WTC11 (cell line): Measurements from ENCODE around the gene DUSP2. TPM values are rescaled to one million over a fixed set of nuclear protein-coding genes. Genes with fewer than 3 reads are reported as not detected.

ENCODE experiments used
- ATAC-seq: fragments of 200-7000 bp; cut with Tn5 transposase; 2 replicates; pipeline ENCODE4 v1.10.0; 2021; ENCODE audit warnings: mild to moderate bottlenecking, moderate library complexity
- CTCF ChIA-PET: fragments of 300-600 bp; sonication (Branson Sonifier 250); formaldehyde crosslinking; loops from one replicate; lab custom pipeline; 2021; ENCODE audit warnings: antibody characterized with exemption; lab: Charles Lee
- POLR2A ChIA-PET: fragments of 350-600 bp; sonication (Branson Sonifier 250); formaldehyde crosslinking; loops from one replicate; lab custom pipeline; 2021; ENCODE audit warnings: antibody characterized with exemption; lab: Charles Lee
- DNase-seq: peaks from one replicate; pipeline ENCODE4 v3.0.0; 2021; ENCODE audit warnings: low spot score
- H3K27ac Mint-ChIP-seq: 2 replicates; pipeline ENCODE4 v1.8.0; 2021; ENCODE audit warnings: mixed read lengths
- H3K27me3 Mint-ChIP-seq: 2 replicates; pipeline ENCODE4 v1.8.0; 2021; ENCODE audit warnings: low read depth, mild to moderate bottlenecking, moderate library complexity, mixed read lengths
- H3K36me3 Mint-ChIP-seq: 2 replicates; pipeline ENCODE4 v1.8.0; 2021; ENCODE audit warnings: mixed read lengths
- H3K4me1 Mint-ChIP-seq: 2 replicates; pipeline ENCODE4 v1.8.0; 2022; ENCODE audit warnings: mixed read lengths
- H3K4me3 Mint-ChIP-seq: 2 replicates; pipeline ENCODE4 v1.8.0; 2021; ENCODE audit warnings: mild to moderate bottlenecking, moderate library complexity, mixed read lengths
- H3K9me3 Mint-ChIP-seq: 2 replicates; pipeline ENCODE4 v1.8.0; 2021; ENCODE audit warnings: mixed read lengths
- AR ChIP-seq: fragments of 250-450 bp; sonication (Bioruptor Pico); IDR thresholded peaks from 2 replicates; pipeline ENCODE4 v1.9.0; 2021; ENCODE audit warnings: mild to moderate bottlenecking
- ATF2 ChIP-seq: sonication (generic); formaldehyde crosslinking; IDR thresholded peaks from 2 replicates; pipeline ENCODE4 v1.8.1; 2022; ENCODE audit warnings: low read depth, missing genetic modification reagents, borderline replicate concordance
- ATF6 ChIP-seq: sonication (generic); formaldehyde crosslinking; IDR thresholded peaks from 2 replicates; pipeline ENCODE4 v1.8.1; 2023; ENCODE audit warnings: mild to moderate bottlenecking, missing genetic modification reagents
- CREM ChIP-seq: sonication (generic); formaldehyde crosslinking; IDR thresholded peaks from 2 replicates; pipeline ENCODE4 v1.8.1; 2022; ENCODE audit warnings: mild to moderate bottlenecking, missing genetic modification reagents, moderate library complexity
- E2F4 ChIP-seq: sonication (generic); formaldehyde crosslinking; IDR thresholded peaks from 2 replicates; pipeline ENCODE4 v1.8.1; 2022; ENCODE audit warnings: low read depth, mild to moderate bottlenecking, moderate library complexity, missing genetic modification reagents, borderline replicate concordance
- FOXJ3 ChIP-seq: sonication (generic); formaldehyde crosslinking; IDR thresholded peaks from 2 replicates; pipeline ENCODE4 v1.9.0; 2021; ENCODE audit warnings: missing genetic modification reagents, mild to moderate bottlenecking, borderline replicate concordance
- FOXP1 ChIP-seq: sonication (generic); formaldehyde crosslinking; IDR thresholded peaks from 2 replicates; pipeline ENCODE4 v1.8.0; 2022; ENCODE audit warnings: missing genetic modification reagents, mild to moderate bottlenecking, moderate library complexity, borderline replicate concordance
- GABPB1 ChIP-seq: sonication (generic); formaldehyde crosslinking; IDR thresholded peaks from 2 replicates; pipeline ENCODE4 v1.8.1; 2023; ENCODE audit warnings: mild to moderate bottlenecking, missing genetic modification reagents
- GTF2I ChIP-seq: fragments of 250-450 bp; sonication (Bioruptor Pico); conservative IDR thresholded peaks from 2 replicates; pipeline ENCODE4 v1.4.0; 2021; ENCODE audit warnings: mild to moderate bottlenecking
- MLX ChIP-seq: sonication (generic); formaldehyde crosslinking; IDR thresholded peaks from 2 replicates; pipeline ENCODE4 v1.8.1; 2023; ENCODE audit warnings: mild to moderate bottlenecking, missing genetic modification reagents, moderate library complexity
- MYBL2 ChIP-seq: sonication (generic); formaldehyde crosslinking; IDR thresholded peaks from 2 replicates; pipeline ENCODE4 v1.8.1; 2023; ENCODE audit warnings: mild to moderate bottlenecking, moderate library complexity, missing genetic modification reagents
- NR3C1 ChIP-seq: sonication (generic); formaldehyde crosslinking; conservative IDR thresholded peaks from 2 replicates; pipeline ENCODE4 v1.8.1; 2023; ENCODE audit warnings: low read depth, mild to moderate bottlenecking, missing genetic modification reagents
- OVOL2 ChIP-seq: fragments of 250-450 bp; sonication (Bioruptor Pico); IDR thresholded peaks from 2 replicates; pipeline ENCODE4 v1.9.0; 2021; ENCODE audit warnings: mild to moderate bottlenecking, borderline replicate concordance
- PRRX2 ChIP-seq: fragments of 250-450 bp; sonication (Bioruptor Pico); IDR thresholded peaks from 2 replicates; pipeline ENCODE4 v1.8.0; 2021; ENCODE audit warnings: mild to moderate bottlenecking
- TEAD4 ChIP-seq: sonication (generic); formaldehyde crosslinking; IDR thresholded peaks from 2 replicates; pipeline ENCODE4 v1.8.0; 2022; ENCODE audit warnings: mild to moderate bottlenecking, missing genetic modification reagents
- USF1 ChIP-seq: sonication (generic); formaldehyde crosslinking; IDR thresholded peaks from 2 replicates; pipeline ENCODE4 v1.8.0; 2022; ENCODE audit warnings: mild to moderate bottlenecking, missing genetic modification reagents
- ZNF232 ChIP-seq: sonication (generic); formaldehyde crosslinking; IDR thresholded peaks from 2 replicates; pipeline ENCODE4 v1.8.0; 2022; ENCODE audit warnings: mild to moderate bottlenecking, missing genetic modification reagents
- ZNF423 ChIP-seq: fragments of 250-450 bp; sonication (Bioruptor Pico); IDR thresholded peaks from 2 replicates; pipeline ENCODE4 v2.1.2; 2022; ENCODE audit warnings: mild to moderate bottlenecking, moderate library complexity
- ZNF532 ChIP-seq: fragments of 250-450 bp; sonication (Bioruptor Pico); IDR thresholded peaks from 2 replicates; pipeline ENCODE4 v1.9.0; 2021; ENCODE audit warnings: mild to moderate bottlenecking, borderline replicate concordance
- total RNA-seq: library from RNA; stranded (reverse); gene quantifications from 3 replicates; pipeline ENCODE4 v1.2.3, GENCODE V29; 2021

The DUSP2 gene
- total RNA-seq, 1 experiment from 2014 or later, result 4.7 TPM

- TF ChIP-seq ZNF532 (CRISPR knock-in tag), result no peak
- TF ChIP-seq ZNF232 (CRISPR knock-in tag), result no peak
- no peak for TF ChIP-seq ATF2 (CRISPR knock-in tag)
- no peak for TF ChIP-seq FOXJ3 (CRISPR knock-in tag)
- no peak for TF ChIP-seq GABPB1 (CRISPR knock-in tag)
- TF ChIP-seq GTF2I (CRISPR knock-in tag), result no peak
- TF ChIP-seq PRRX2 (CRISPR knock-in tag), result no peak
- TF ChIP-seq MYBL2 (CRISPR knock-in tag), result no peak
Measured at GRCh38 chr2:96124406-96125265, 20.6 kb downstream of the DUSP2 start (continued).

- H3K4me3 Mint-ChIP-seq, result no peak overlapping the region
- ATAC-seq, result no peak
- no peaks in the 10 kb centered on the region for H3K9me3 Mint-ChIP-seq
- no peak for DNase-seq
- ChIA-PET POLR2A (no interaction called here), CTCF (interaction anchor here (1.0 to 1.2 kb wide), 2 partner anchors 20 to 51 kb away, joined by 3 to 4 read pairs; no protein-coding TSS in a partner anchor)
- peaks cover 7% of the 10 kb centered on the region for H3K4me1 Mint-ChIP-seq
- peaks cover 9% of the 10 kb centered on the region for H3K27me3 Mint-ChIP-seq
- H3K36me3 Mint-ChIP-seq, result no peaks in the 10 kb centered on the region
- H3K27ac Mint-ChIP-seq, result no peak overlapping the region
- no peak for TF ChIP-seq MLX (CRISPR knock-in tag)
- no peak for TF ChIP-seq NR3C1 (CRISPR knock-in tag)
- no peak for TF ChIP-seq OVOL2 (CRISPR knock-in tag)
- TF ChIP-seq E2F4, result no peak
- TF ChIP-seq TEAD4 (CRISPR knock-in tag), result no peak
- TF ChIP-seq CREM (CRISPR knock-in tag), result no peak
- no peak for TF ChIP-seq FOXP1
- no peak for TF ChIP-seq USF1
- TF ChIP-seq ZNF423 (CRISPR knock-in tag), result no peak
- TF ChIP-seq AR (CRISPR knock-in tag), result no peak
- TF ChIP-seq ATF6, result no peak
Measured at GRCh38 chr2:96123936-96124335, 21.3 kb downstream of the DUSP2 start.
